Measurements from ENCODE around the gene NALCN.

The NALCN gene

GRCh38 chr13:101146101-101146898, 270.0 kb downstream of the NALCN start:
- Histone ChIP-seq H3K36me3 (no peaks in the 10 kb centered on the region), H3K4me1 (no peaks in the 10 kb centered on the region), H3K9ac (no peak overlapping the region), H3K27me3 (no peaks in the 10 kb centered on the region), H3K4me3 (no peak overlapping the region), H4K20me1 (no peaks in the 10 kb centered on the region), H3K9me3 (no peaks in the 10 kb centered on the region), H3K4me2 (no peak overlapping the region), H3K27ac (no peak overlapping the region)
- TF ChIP-seq Cebpa-rat (IDR thresholded peaks at IDR 0.05) = no peak

DNA sequence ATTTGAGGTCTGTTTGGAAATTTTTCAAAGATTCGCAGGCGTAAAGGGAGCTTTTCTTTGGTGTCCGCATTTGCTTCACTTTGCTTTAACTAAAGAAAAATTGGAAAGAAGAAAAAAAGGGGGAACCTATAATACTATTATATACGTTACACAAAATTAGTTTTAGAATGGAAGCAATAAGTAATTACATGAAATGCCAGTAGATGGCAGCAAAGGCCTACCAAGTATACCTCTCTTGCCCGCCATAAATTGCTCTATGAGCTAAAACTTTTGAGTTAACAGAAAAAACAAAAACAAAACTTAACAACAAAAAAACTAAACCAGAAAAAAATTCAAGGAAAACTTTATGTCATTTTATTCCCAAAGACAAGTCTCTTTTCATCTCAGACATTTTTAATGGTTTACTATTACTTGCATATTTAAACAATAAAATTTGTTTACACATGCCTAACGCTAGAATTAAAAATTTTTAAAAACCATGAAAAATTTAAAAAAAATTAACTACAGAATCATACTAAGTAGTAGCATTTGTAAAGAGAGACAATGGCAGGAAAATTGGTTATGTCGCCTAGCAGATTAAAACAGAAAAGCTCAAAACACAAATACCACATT, 271.4 kb downstream of the NALCN start:
- H3K9me3 ChIP-seq = no peaks in the 10 kb centered on the region
- peaks cover 7% of the 10 kb centered on the region; the same call in 1 of the 2 replicates for H3K4me1 ChIP-seq
- no peak overlapping the region for H3K4me3 ChIP-seq
- no peak overlapping the region for H3K27ac ChIP-seq
- TF ChIP-seq Cebpa-rat (IDR thresholded peaks at IDR 0.05) = no peak
- no peaks in the 10 kb centered on the region for H3K27me3 ChIP-seq
- no peaks in the 10 kb centered on the region for H3K36me3 ChIP-seq
- no peak overlapping the region for H3K4me2 ChIP-seq
- H4K20me1 ChIP-seq = no peaks in the 10 kb centered on the region
- no peak overlapping the region for H3K9ac ChIP-seq

GRCh38 chr13:101140936-101141335, 275.4 kb downstream of the NALCN start:
- Histone ChIP-seq H3K9ac (no peak overlapping the region), H3K36me3 (no peaks in the 10 kb centered on the region), H3K4me2 (no peak overlapping the region), H4K20me1 (no peaks in the 10 kb centered on the region), H3K4me1 (peaks cover 7% of the 10 kb centered on the region; the same call in 1 of the 2 replicates), H3K4me3 (no peak overlapping the region), H3K27me3 (no peaks in the 10 kb centered on the region), H3K9me3 (no peaks in the 10 kb centered on the region), H3K27ac (no peak overlapping the region)
- no peak for TF ChIP-seq Cebpa-rat (IDR thresholded peaks at IDR 0.05)

GRCh38 chr13:101140087-101140770, 276.1 kb downstream of the NALCN start:
- Histone ChIP-seq H4K20me1 (no peaks in the 10 kb centered on the region), H3K27ac (no peak overlapping the region), H3K4me1 (peaks cover 7% of the 10 kb centered on the region; the same call in 1 of the 2 replicates), H3K4me3 (no peak overlapping the region), H3K4me2 (no peak overlapping the region), H3K36me3 (no peaks in the 10 kb centered on the region), H3K9ac (no peak overlapping the region), H3K27me3 (no peaks in the 10 kb centered on the region), H3K9me3 (no peaks in the 10 kb centered on the region)
- no peak for TF ChIP-seq Cebpa-rat (IDR thresholded peaks at IDR 0.05)

- H3K4me1 ChIP-seq = peaks cover 7% of the 10 kb centered on the region; the same call in 1 of the 2 replicates
- no peak for TF ChIP-seq Cebpa-rat (IDR thresholded peaks at IDR 0.05)
- H3K9ac ChIP-seq = no peak overlapping the region
- H3K4me2 ChIP-seq = no peak overlapping the region
- H3K36me3 ChIP-seq = no peaks in the 10 kb centered on the region
- no peaks in the 10 kb centered on the region for H4K20me1 ChIP-seq
- H3K27ac ChIP-seq = no peak overlapping the region
- no peaks in the 10 kb centered on the region for H3K27me3 ChIP-seq
- H3K9me3 ChIP-seq = no peaks in the 10 kb centered on the region
- H3K4me3 ChIP-seq = no peak overlapping the region
These were observed 277.2 kb downstream of the NALCN start for GRCh38 chr13:101139081-101139480.

DNA sequence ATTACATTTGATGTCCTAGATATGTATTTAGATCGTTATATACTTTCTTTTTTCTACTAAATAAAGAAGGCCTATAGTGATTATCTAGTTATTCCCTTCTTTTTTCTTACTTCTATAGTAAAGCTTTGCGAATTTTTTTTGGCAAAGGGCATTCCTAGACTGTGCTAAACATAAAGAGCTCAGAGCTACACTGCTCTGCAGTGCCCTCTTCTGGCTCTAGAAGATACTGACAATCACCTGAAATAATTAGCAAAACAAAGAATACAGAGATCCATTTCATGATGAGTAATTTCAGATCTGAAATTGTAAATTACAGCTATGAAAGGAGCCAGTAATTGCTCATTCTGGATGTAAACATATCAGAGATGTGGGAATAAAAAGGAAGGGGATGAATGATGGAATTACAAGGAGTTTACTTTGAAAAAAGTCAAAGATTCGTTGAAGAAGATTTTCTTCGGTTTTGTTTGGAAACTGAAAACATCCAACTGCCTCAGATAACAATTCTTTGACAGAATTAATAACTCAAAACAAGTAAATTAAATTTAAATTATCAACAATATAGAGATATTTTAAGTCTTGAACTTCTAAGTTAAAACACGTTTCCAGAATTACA, 288.5 kb downstream of the NALCN start:
- H3K9me3 ChIP-seq = no peaks in the 10 kb centered on the region

GRCh38 chr13:101123028-101123427, 293.3 kb downstream of the NALCN start:
- Histone ChIP-seq H3K4me1 (no peaks in the 10 kb centered on the region), H3K27me3 (no peaks in the 10 kb centered on the region), H3K4me3 (no peak overlapping the region), H3K9me3 (no peaks in the 10 kb centered on the region), H3K9ac (no peak overlapping the region), H3K36me3 (no peaks in the 10 kb centered on the region), H3K4me2 (no peak overlapping the region), H3K27ac (no peak overlapping the region), H4K20me1 (no peaks in the 10 kb centered on the region)
- no peak for TF ChIP-seq Cebpa-rat (IDR thresholded peaks at IDR 0.05)

More for the DNA sequence above, 288.5 kb downstream of the NALCN start:
- no peak for TF ChIP-seq Cebpa-rat (IDR thresholded peaks at IDR 0.05)
- H3K27me3 ChIP-seq = no peaks in the 10 kb centered on the region
- no peak overlapping the region for H3K9ac ChIP-seq
- no peak overlapping the region for H3K27ac ChIP-seq
- no peak overlapping the region for H3K4me2 ChIP-seq
- no peak overlapping the region for H3K4me3 ChIP-seq
- H3K36me3 ChIP-seq = no peaks in the 10 kb centered on the region
- H3K4me1 ChIP-seq = no peaks in the 10 kb centered on the region
- no peaks in the 10 kb centered on the region for H4K20me1 ChIP-seq

DNA sequence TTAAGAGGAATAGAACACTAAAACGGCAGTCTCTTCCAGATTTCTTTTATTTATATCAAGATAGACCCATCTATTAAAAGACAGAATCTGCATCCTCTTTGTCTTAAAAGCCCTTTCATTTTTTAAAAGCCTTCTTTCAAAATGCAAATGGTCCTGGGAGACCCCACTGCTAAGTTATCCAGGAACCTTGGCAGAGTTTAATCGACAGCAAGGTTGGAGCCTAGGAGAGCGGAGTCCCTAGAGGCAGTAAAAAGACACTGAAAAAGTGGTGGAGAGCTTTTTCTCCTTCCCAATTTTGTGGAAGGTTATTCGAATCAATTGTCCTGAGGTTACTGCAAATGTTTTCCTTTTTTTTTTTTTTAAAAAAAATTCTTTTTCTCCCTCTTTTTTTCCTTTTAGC, 294.7 kb downstream of the NALCN start:
- no peaks in the 10 kb centered on the region for H3K27me3 ChIP-seq
- H3K4me2 ChIP-seq = no peak overlapping the region
- H4K20me1 ChIP-seq = no peaks in the 10 kb centered on the region
- H3K9ac ChIP-seq = no peak overlapping the region
- H3K27ac ChIP-seq = no peak overlapping the region
- H3K9me3 ChIP-seq = no peaks in the 10 kb centered on the region
- H3K36me3 ChIP-seq = no peaks in the 10 kb centered on the region
- no peaks in the 10 kb centered on the region for H3K4me1 ChIP-seq
- no peak overlapping the region for H3K4me3 ChIP-seq
- TF ChIP-seq Cebpa-rat (IDR thresholded peaks at IDR 0.05) = no peak

DNA sequence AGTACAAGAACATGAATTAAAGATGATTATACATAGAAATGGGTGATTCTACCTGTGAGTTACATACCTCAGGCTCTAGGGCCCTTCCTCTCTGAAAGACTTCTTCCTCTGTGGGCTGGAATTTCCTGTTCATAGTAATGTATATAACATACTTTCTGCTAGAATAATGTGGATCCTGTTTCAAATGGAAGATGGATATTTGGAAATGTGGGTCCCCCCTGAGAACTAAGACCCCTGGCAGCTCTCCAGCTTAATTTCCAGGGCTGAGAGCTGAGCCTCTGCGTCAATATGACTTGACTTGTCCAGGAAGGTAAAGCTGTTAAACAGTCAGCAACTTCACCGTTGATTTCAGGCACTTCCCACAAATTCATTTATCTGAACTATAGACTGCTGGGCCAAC, 296.3 kb downstream of the NALCN start:
- no peaks in the 10 kb centered on the region for H3K27me3 ChIP-seq
- H3K27ac ChIP-seq = no peak overlapping the region
- no peak overlapping the region for H3K4me3 ChIP-seq
- TF ChIP-seq Cebpa-rat (IDR thresholded peaks at IDR 0.05) = no peak
- H3K9me3 ChIP-seq = no peaks in the 10 kb centered on the region
- no peaks in the 10 kb centered on the region for H4K20me1 ChIP-seq
- no peak overlapping the region for H3K4me2 ChIP-seq
- no peaks in the 10 kb centered on the region for H3K4me1 ChIP-seq
- H3K36me3 ChIP-seq = no peaks in the 10 kb centered on the region
- no peak overlapping the region for H3K9ac ChIP-seq

Measured in BLaER1 (cell line).